Measurements from ENCODE around the gene NCKAP5.

NCKAP5 gene

DNA sequence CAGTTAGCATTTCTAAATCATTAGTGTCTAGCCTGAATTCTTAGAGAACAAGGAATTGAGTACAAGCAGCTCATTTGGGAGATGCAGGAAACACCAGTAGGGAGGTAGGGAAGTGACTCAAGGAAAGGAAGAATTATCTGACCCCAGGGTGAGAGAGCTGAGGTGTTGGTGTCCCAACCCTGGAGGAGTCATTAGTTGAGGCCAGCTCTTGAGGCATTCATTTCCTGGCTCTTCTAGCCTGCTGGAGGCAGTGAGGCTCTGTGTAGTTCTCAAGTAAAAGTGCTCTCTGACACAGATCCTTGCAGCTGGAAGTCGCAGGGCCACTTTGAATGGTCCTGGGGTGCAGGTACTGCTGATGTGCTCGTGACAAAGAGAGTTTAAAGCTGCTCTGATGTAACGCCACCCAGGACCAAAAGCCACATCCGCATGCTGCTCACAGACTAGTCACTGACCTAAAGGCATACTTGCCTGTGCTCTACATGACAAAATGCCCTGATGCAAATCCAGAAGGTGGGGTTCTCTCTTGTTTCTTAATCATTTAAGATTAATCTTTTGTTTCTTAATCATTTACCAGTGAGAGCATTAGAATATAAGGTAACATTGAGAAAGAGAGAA is 598.8 kb downstream of the NCKAP5 start:
- no peak for DNase-seq

DNA sequence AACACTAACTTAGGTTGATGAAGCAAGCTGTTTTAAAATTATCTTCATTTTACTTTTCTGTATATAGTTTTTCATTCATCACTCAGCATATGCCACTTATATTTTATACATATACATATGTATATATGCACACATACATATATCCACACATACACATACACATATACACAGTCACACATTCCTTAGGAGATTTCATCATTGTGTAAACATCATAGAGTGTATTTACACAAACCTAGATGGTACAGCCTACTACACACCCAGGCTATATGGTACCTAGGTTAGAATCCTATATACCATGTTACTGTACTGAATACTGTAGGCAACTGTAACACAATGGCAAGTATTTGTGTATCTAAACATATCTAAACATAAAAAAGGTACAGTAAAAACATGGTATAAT is 602.8 kb downstream of the NCKAP5 start:
- no peak for DNase-seq

DNA sequence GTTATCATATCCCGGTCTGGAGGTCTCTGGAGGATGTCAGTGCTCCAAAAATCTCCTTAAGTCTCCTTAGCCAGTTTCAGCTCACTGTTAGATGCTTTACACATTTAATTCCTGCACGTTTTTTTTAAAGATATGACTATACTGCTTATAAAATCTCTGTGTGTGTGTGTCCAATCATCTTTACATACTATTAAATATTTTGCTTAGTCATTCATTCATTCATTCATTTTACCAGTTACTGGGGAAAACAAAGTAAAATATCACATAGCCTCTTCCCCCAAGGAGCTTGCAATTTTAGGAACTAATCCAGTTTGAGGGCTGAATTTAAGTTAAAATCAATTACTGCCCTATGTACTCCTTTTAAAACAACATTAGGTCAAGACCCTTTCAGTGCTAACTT is 605.1 kb downstream of the NCKAP5 start:
- DNase-seq = no peak

DNA sequence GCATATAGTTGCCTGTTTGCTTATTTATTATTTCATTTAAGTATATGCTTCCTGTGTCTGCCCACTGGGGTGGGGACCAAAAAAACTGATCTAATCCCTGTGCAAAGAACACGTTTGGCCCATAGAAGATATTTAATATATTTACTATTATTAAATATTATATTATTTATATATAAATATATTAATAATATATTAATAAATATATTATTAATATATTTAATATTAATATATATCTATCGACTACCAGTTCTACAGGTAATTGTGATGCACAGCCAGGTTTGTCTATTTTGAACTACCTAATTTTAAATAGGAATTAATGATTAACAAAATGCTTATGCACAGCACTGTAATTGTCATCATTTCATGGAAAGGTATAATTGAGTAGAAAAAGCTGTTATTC is 609.4 kb downstream of the NCKAP5 start:
- no peak for DNase-seq

DNA sequence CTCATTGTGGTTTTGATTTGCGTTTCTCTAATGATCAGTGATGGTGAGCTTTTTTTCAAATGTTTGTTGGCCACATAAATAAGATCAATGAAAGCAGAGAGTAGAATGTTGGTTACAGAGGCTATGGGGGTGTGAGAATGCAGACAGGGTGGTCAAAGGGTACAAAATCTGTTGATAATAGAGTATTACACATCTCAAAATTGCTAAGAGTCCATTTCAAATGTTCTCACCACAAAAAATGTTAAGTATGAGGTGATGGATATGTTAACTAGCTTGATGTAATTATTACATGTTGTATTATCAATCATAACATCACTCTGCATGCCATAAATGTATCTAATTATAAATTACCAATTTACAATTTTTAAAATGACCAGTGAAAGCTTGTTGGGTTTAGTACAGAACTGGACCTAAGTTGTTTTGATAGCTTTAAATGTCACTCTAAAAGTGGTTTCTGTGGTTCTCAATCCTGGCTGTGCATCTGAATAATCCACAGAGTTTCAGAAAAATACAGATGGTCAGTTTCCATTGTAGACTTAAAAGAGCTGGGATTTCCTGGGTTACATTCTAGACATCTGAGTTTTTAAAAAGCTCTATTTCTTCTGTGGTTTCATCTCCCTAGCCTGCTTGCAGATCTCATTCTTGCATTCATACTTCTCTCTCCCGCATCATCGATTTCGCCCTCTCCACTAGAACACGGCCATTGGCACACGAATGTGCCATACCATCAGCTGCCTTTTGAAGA is 612.2 kb downstream of the NCKAP5 start:
- DNase-seq = no peak

DNA sequence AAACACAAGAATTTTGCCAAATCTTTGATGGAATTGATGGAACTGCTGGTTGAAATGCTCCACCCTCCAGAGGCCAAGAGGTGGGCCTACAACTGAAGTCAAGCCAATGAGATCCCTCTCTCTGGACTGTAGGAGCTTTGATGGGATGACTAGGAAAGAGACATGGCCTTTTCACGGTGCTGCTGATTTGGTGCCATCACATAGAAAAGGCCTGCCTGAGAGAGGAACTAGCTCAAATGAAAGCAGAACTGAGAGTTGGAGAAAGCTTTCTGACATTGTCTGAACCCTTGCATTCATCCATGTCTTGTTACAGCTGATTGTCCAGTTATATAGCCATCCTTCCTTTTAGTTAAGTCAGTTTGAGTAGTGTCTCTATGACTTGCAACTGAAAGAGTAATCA is 614.5 kb downstream of the NCKAP5 start:
- no peak for DNase-seq

DNA sequence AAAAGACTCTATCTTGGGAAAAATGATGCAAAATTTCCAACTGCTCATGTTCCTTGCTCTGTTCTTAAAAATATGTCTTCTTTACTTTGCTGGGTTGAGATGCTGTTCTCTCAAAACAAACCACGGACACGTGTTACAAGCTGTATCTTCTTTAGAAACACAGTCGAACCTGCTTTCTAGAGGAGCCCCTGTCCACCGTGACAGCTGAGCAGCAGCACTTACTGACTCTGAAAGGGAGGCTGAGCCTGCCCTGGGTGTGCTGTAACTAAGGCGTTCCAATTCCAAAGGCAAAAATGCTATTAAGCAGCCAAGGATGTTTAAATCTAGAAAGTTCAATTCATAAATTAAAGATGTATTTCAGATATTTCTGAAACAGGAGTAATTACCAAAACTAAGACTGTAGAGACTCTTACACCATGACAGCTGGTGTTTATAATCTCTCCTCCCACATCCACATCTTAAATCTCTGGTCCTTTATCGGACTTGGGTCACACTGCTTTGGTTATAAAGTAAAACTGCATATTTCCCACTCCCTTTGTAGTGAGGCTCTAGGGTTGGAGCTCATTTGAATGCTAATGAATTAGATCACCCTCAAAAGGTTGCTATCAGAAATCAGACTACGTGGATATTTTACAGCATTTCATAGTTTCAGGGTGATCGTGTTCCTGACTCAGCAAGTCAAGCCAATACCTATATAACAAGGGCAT is 617.1 kb downstream of the NCKAP5 start:
- DNase-seq = no peak

DNA sequence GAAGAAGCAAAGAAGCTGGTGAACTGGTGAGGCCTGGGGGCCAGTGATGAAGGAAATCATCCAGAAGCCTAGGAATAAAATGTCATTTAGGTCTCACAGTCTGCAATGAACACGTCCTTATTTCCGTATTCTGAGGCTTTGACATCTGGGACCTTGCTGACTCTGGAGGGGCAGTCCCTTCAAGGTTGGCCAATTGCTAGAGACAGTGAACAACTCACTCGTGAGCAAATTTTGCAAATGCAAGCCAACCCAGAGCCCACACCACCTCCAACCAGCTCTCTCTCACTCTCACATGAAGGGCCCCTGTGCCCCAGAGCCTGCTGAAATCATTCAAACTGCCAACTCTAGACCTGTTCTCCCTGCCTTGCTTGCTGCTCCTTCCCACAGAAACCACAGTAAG is 619.2 kb downstream of the NCKAP5 start:
- DNase-seq = no peak

DNA sequence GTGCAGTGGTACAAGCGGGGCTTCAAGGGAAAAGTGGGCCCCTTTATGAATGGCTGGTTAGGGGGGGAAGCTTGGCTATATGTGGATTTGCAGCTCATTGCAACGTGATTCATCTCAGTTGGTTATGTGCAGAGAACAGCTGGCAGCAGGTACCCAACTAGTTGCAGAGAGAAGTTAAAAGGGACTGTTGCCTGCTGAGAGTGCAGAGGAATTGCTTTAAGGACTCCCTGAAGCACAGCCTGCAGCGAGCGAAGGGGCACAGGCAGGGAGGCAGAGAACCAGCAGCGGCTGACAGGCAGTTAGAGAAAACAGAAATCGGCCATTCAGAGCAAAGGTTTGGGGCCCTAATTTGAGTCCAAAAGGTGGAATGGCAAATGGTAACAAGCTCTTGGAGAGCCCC is 620.1 kb downstream of the NCKAP5 start:
- no peak for DNase-seq

DNA sequence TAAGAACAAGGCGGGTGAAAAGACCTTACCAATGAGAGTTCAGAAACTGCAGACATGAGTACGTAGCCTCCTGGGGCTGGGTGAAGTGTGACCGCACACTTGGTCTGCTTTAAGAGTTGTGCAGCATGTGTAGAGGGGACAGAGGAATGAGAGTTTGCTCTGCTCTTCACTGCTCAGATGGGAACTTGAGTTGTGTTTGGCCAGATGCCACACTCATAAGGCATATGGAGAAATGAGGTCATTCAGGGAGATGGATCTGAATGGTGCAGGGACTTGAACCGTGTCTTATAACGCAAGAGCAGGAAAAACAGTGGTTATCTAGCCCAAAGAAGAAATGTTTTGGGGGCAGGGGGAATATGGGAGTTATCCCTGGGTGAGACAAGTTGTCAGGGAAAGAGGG is 624.4 kb downstream of the NCKAP5 start:
- DNase-seq = no peak

DNA sequence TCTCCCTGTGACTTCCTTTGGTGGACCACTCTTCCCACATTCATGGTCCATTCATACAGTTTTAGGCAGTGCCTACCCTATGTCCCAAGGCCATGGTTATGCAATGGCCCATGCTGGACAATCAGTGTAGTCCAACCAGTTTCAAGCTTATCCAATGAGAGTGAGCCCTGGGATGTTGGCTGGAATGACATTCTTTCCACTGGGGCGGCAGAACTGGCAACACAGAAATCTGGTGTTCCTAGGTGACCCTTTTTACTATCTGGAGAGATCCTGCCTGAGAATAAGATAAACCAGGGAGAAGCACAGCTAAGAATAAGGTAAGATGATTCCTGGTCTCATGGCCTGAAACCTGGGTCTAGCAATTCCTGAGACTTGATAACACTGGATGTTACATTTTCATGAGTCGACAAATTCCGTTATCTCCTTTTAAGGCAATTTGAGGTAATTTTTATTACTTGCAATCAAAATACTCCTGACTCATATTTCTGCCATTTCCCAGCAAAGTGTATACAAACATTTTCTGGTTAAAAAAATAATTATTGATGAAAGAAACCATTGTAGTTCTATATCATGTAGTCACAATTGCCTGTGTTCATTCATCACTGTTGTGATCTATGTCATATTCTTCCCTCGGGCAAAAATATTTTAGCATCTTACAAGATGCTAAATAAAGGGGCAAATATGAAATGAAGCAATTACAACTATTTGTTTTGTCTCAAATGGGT is 626.8 kb downstream of the NCKAP5 start:
- DNase-seq = no peak

DNA sequence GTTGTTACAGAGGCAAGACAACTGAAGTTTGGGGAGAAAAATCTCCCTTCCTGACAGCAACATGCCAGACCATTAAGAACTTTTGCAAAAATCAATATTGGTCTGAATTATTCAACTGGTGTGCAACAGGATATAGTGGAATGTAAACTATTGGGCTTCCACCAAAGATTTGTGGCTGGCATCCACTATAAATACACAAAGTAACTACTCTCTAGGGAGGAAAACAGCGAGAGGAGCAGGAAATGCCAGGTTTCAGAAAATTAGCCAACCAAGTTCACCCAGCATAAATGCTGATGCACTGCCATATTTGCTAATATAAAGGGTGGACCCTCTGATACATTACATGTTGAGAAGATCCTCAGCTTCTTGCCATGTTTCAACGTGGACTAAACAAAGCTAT is 630.6 kb downstream of the NCKAP5 start:
- no peak for DNase-seq

DNA sequence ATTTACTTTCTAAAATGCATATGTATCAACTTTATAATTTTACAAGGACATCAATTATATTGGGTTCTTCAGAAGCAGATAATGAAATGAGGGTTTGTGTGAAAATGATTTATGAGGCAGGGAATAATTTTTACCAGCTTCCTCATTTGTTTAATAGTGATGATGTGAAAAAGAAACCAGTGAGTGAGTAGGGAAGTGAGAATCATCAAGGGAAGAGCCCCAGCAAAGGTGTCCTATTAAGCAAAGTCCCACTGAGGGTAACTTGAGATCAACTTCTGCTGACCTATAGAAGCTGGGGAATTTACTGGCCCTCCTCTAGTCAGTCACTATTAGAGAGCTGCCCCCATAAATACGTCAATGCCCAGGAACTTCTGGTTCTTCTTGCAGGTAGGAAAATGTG is 631.5 kb downstream of the NCKAP5 start:
- no peak for DNase-seq

DNA sequence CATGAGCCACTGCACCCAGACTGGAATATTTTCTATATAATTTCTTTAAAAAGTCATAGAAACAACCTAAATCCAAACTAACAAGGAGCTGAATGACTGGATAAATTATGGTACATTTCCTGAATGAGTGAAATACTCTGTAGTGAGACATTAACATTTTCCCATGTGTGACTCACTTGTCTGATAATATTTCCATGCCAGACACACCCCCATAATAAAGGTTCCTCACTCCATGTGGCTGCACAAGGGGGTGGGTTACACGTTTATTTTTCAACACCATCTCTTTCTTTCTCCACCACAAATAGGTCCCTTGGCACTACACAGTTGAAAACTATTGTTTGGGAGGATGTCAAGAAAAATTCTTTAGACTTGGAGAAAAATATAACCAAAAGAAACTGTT is 632.0 kb downstream of the NCKAP5 start:
- DNase-seq = no peak

DNA sequence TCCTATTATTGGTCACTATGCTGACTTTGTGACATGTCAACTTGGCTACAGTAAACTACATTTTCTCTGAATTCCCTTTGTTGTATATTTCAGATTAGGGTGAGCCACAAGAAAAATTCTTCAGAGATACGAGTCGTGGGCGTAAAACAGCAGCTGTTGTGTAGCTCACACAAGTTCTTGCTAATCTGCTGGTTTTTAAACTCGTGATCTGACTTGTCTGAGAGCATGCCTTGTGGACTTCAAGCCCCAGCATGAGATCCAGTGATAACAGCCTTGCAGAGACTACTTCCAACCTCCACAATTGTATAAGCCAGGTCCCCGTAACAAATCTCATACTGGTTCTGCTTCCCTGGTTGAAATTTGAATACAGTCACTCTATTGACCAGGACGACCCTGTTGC is 638.5 kb downstream of the NCKAP5 start:
- no peak for DNase-seq

DNA sequence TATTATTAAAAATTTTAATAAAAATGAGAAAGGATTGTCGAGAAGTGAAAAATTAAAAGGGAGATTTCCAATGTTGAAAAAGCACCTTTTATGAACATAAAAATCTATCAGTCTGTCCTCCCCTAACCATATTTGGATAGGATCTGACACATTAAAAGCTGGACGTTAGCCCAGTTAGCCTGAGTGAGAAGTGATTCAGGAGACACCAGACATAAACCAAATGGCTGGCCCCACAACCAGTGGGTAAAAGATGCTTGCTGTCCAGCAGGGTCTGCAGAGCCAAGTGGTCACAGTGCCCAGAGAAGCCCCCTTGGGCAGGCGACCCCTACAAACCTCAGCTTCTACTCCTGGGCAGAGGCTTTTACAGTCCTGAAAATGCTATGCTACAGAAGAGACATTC is 644.5 kb downstream of the NCKAP5 start:
- DNase-seq = no peak

DNA sequence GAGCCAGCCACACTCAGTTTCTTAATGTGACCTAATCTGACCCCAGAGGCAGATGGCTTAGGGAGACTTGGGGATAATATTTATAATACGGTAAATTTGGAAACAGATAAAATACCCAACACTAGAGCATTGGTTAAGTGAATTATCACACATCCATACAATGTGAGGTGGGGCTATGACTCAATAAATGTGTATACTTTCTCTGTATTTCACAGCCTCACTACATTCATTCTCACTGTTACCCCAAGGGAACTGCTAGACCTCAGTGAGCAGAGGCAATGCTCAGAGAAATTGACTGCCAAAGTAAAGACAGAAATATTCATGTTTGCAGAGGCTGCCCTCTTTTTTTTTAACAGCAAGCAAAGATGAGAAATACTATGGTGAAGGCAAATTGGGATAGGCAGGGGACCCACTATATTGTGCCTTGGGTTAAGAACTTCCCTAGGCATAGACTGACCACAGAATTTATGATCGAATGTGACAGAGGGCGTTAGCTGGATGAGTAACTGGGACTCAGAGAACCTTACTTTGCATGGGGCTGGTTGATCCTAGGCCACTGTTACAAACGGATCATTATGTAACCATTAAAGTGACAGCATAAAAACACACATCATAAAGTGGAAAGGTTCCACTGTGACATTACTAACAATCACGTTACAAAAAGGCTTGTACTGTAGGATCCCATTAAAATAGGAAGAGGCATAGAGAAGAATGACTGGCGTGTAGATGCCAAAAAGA is 652.3 kb downstream of the NCKAP5 start:
- no peak for DNase-seq

DNA sequence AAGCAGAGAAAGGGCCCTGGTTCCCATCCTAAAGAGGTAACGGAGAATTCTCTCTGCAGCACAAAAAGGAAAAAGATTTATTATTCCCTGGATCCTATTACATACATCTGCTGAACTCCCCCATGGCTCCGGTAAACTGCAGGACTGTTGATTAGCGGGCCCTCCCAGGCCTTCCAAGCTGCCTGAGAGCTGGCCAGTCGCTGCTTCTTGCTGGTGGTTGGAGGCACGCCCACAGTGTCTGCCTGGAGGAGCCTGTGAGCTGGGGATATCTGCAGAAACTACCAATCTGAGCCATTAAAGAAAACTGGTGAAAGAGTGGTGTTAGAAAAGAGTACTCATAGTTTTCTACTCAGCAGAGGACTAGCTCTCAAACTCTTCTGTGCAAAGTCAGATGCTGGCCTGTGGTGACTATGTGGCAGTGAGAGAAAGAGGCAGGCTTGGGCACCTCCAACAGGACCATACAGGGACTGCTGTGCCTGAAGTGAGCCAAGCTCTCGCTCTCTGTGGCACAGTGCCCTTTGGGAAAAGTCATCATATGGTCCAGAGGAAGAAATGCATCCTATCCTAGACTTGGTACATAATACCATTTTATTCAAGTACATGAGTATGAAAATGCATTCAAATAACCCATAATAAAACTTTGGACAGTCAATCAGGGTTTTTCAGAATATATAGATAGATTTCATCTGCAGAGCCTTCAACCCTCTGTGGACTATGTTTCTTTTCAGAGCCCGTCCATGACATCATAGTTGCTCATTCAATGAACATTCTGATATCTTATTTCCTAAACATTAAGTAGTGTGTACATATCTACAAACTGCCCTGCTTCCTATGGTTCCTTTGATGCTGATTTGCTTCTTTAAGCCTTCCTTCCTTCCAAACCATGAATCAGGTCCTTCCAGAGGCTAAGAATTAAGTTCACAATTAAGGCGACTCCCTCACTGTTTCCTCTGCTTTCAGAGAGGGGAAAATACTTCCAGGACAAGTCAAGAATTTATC is 656.2 kb downstream of the NCKAP5 start:
- DNase-seq = no peak

DNA sequence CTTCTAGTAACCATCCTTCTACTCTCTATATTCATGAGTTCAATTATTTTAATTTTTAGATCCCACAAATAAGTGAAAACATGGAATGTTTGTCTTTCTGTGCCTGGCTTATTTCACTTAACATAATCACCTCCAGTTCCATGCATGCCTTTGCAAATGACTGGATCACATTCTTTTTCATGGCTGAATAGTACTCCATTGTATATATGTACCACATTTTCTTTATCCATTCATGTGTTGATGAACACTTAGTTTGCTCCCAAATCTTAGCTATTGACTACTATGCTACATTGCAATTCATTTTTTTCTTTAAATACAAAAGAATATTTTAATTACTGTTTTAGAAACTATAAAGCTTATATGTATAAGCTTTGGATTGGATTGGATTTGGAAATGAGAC is 657.8 kb downstream of the NCKAP5 start:
- no peak for DNase-seq

DNA sequence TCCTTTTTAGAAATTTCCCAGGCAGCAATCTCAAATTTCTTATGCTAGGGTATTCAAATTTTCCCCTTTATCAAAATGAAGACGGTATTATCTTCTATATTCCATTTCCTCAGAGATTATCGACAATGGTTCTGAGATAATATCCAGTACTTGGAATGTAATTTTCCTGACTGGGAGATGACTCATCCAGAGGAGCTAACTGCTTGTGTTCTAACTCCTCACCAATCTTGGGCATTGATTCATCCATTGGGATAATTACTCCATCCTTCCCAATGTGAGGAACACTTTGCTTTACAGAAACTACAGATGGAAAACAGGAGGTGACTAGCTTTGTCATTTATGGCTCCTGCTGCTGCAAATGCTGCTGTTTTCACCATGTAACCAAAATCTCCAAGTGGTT is 658.8 kb downstream of the NCKAP5 start:
- DNase-seq = no peak

DNA sequence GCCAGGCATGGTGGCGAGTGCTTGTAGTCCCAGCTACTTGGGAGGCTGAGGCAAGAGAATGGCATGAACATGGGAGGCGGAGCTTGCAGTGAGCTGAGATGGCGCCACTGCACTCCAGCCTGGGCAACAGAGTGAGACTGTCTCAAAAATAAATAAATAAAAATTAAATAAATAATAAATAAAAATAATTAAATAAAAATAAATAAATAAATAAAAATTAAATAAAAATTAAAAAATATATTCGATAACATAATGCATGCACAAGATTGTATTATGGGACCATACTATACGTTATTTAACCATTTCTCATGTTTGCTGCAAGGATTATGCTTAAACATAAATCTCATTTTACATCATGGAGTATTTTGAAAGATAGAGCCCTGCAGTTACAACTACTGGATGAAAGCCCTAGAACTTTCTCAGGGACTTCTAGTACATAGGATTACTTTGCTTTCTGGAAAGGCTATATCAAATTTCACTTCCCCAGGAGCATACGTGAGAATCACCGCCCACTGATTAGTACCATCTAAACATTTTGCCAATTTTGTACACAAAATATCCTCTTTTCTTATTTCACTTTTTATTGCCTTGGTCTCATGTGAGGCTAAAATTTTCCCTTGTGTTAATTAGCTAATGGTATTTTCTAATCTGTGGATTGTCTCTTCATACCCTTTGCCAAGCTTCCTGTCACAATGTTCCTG is 664.0 kb downstream of the NCKAP5 start:
- DNase-seq = no peak
